Measurements from ENCODE around the gene DDX56. TPM values are rescaled to one million over a fixed set of nuclear protein-coding genes. Genes with fewer than 3 reads are reported as not detected.

The DDX56 gene
- total and polyA plus RNA-seq, 2 of the 13 experiments (the other 11 are each of a cell fraction or from before 2014, with no cell fraction given) = 82.6 to 120 TPM

DNA sequence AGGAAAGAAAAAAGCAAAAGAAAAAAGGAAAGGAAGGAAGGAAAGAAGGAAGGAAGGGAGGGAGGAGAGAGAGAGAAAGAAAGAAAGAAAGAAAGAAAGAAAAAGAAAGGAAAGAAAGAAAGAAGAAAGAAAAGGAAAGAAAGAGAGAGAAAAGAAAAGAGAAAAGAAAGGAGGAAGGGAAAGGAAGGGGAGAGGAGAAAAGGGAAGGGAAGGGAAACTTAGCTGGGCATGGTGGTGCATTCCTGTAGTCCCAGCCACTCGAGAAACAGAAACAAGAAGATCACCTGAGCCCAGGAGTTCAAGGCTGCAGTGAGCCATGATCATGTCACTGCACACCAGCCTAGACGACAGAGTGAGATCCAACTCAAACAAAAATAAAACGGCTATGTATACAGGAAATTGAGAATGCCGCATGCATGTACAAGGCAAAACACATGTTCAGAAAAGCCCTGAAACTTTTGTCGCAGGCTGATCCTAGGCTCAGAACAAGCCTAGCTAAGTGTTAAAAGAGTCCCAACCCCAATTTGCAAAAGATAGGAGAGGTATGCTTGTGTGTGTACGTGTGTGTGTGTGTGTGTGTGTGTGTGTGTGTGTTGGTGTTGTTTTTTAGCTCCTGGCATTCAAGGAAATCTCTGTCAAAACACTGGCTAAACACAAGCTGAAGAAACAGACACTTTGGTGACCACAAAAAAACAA, 26.0 kb downstream of the DDX56 start (continued):
- peak; percentile 45 for TF ChIP-seq MNT (IDR thresholded peaks at IDR 0.05)
- no peak for TF ChIP-seq ETV6 (CRISPR knock-in tag; conservative IDR thresholded peaks at IDR 0.05)
- TF ChIP-seq, protein P1, sequence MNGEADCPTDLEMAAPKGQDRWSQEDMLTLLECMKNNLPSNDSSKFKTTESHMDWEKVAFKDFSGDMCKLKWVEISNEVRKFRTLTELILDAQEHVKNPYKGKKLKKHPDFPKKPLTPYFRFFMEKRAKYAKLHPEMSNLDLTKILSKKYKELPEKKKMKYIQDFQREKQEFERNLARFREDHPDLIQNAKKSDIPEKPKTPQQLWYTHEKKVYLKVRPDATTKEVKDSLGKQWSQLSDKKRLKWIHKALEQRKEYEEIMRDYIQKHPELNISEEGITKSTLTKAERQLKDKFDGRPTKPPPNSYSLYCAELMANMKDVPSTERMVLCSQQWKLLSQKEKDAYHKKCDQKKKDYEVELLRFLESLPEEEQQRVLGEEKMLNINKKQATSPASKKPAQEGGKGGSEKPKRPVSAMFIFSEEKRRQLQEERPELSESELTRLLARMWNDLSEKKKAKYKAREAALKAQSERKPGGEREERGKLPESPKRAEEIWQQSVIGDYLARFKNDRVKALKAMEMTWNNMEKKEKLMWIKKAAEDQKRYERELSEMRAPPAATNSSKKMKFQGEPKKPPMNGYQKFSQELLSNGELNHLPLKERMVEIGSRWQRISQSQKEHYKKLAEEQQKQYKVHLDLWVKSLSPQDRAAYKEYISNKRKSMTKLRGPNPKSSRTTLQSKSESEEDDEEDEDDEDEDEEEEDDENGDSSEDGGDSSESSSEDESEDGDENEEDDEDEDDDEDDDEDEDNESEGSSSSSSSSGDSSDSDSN (CRISPR knock-in tag; IDR thresholded peaks at IDR 0.05) = no peak
- TF ChIP-seq IRF2 (CRISPR knock-in tag; IDR thresholded peaks at IDR 0.05) = no peak
- TF ChIP-seq ZFX (CRISPR knock-in tag; IDR thresholded peaks at IDR 0.05; ENCODE audit: low read depth) = no peak
- TF ChIP-seq TEAD3 (CRISPR knock-in tag; optimal IDR thresholded peaks at IDR 0.05; ENCODE audit: borderline replicate concordance) = peak; percentile 35
- TF ChIP-seq ARID5B (CRISPR knock-in tag; IDR thresholded peaks at IDR 0.05) = peak; percentile 38; the same call in 1 of the 2 replicates
- no peak for TF ChIP-seq FLYWCH1 (CRISPR knock-in tag; IDR thresholded peaks at IDR 0.05)
- TF ChIP-seq HNF4A (CRISPR knock-in tag; IDR thresholded peaks at IDR 0.05) = 0 out of 2 replicates have a peak, but pooled peaks have one; percentile 6
- no peak for TF ChIP-seq DNMT1 (CRISPR knock-in tag; IDR thresholded peaks at IDR 0.05)
- no peak for TF ChIP-seq CREB3 (CRISPR knock-in tag; IDR thresholded peaks at IDR 0.05)
- peak; percentile 75; the same call in 1 of the 2 replicates for TF ChIP-seq ZNF710 (CRISPR knock-in tag; IDR thresholded peaks at IDR 0.05; ENCODE audit: borderline replicate concordance)
- TF ChIP-seq NR2F6 (IDR thresholded peaks at IDR 0.05) = no peak
- 0 out of 2 replicates have a peak, but pooled peaks have one; percentile 27 for TF ChIP-seq NR2F6 (CRISPR knock-in tag; IDR thresholded peaks at IDR 0.05)
- TF ChIP-seq ZNF343 (CRISPR knock-in tag; IDR thresholded peaks at IDR 0.05) = no peak

Data from HepG2 (cell line).